HepG2 (cell line): Measurements from ENCODE around the gene TBC1D10B. TPM values are rescaled to one million over a fixed set of nuclear protein-coding genes. Genes with fewer than 3 reads are reported as not detected.

Experiments used
- ATAC-seq: fragments of 200-7000 bp; cut with Tn5 transposase; 3 replicates; pipeline ENCODE4 v1.9.1; 2020; ENCODE audit warnings: mild to moderate bottlenecking, moderate library complexity
- BruUV-seq: library from RNA; stranded (reverse); fragments of 400-500 nt; replicated peaks from 2 replicates; lab custom pipeline; 2021; lab: Mats Ljungman, UMichigan
- CTCF ChIA-PET: fragments of 300-600 bp; formaldehyde crosslinking; extraction: SDS; loops from one replicate; lab custom pipeline; 2021; ENCODE audit warnings: low total read pairs, inconsistent platforms, low intra/inter-chr PET ratio; lab: Yijun Ruan, JAX
- POLR2A ChIA-PET: fragments of 350-600 bp; sonication (Branson Sonifier 250); formaldehyde crosslinking; loops from one replicate; lab custom pipeline; 2020; ENCODE audit warnings: antibody characterized with exemption, inconsistent platforms; lab: Yijun Ruan, JAX
- DNase-seq: peaks from one replicate; pipeline ENCODE4 v3.0.0-alpha.2; 2015; ENCODE audit warnings: low spot score
- FAIRE-seq: peaks from 3 replicates; lab custom pipeline; 2011; peaks lifted over from hg19 to GRCh38; lab: Jason Lieb, UNC
- H2AFZ ChIP-seq: one replicate; pipeline ENCODE4 v1.6.1; 2011; ENCODE audit warnings: low read length, inconsistent platforms
- H3K27ac ChIP-seq: fragments of 300-600 bp; 3 replicates; pipeline ENCODE4 v1.8.0; 2011; ENCODE audit warnings: mixed run types, mild to moderate bottlenecking, mixed read lengths, low read length, inconsistent platforms; ENCODE audit not compliant: insufficient read depth; ENCODE audit errors: extremely low read length
- H3K27me3 ChIP-seq, 2 experiments: fragments of 200-600 bp in 1 of 2; 2 replicates in 1 of 2; 3 replicates in 1 of 2; pipeline versions ENCODE4 v1.6.0 to v1.8.0; 2011; ENCODE audit warnings: low read length in 2 of 2, mild to moderate bottlenecking in 2 of 2, moderate library complexity in 2 of 2, inconsistent platforms in 1 of 2; ENCODE audit not compliant: insufficient read depth in 2 of 2, control insufficient read depth in 1 of 2
- H3K36me3 ChIP-seq, 2 experiments: fragments of 200-600 bp in 1 of 2; replicated peaks in 1 of 2; 2 replicates in 1 of 2; 3 replicates in 1 of 2; pipeline versions ENCODE4 v1.5.1 to v1.8.0; 2011; ENCODE audit warnings: low read length in 2 of 2, inconsistent platforms in 1 of 2; ENCODE audit not compliant: insufficient read depth in 2 of 2, control insufficient read depth in 1 of 2
- H3K4me1 ChIP-seq: 2 replicates; pipeline ENCODE4 v1.5.1; 2012; ENCODE audit warnings: low read length, inconsistent platforms; ENCODE audit not compliant: insufficient read depth
- H3K4me2 ChIP-seq: 2 replicates; pipeline ENCODE4 v1.6.0; 2011; ENCODE audit warnings: low read depth, low read length, inconsistent platforms
- H3K4me3 ChIP-seq, 3 experiments: fragments of 200-600 bp in 1 of 3; sonication (generic), shearing (Covaris generic) in 1 of 3; replicated peaks in 1 of 3; 2 replicates each; pipeline ENCODE4 v1.5.1; 2011 to 2016; ENCODE audit warnings: low read length in 3 of 3, inconsistent platforms in 2 of 3, low read depth in 2 of 3, mild to moderate bottlenecking in 2 of 3, control low read depth in 1 of 3, mixed read lengths in 1 of 3; ENCODE audit not compliant: insufficient read depth in 1 of 3
- H3K79me2 ChIP-seq: one replicate; pipeline ENCODE4 v1.6.1; 2011; ENCODE audit warnings: low read length, inconsistent platforms; ENCODE audit not compliant: insufficient read depth
- H3K9ac ChIP-seq: 2 replicates; pipeline ENCODE4 v1.6.0; 2011; ENCODE audit warnings: mild to moderate bottlenecking, low read depth, low read length, inconsistent platforms; ENCODE audit not compliant: insufficient read depth
- H3K9me3 ChIP-seq: 2 replicates; pipeline ENCODE4 v1.5.1; 2012; ENCODE audit warnings: mild to moderate bottlenecking, low read length
- H4K20me1 ChIP-seq: 2 replicates; pipeline ENCODE4 v1.6.0; 2011; ENCODE audit warnings: inconsistent platforms, mild to moderate bottlenecking, low read length, moderate library complexity; ENCODE audit not compliant: insufficient read depth
- AGO1 ChIP-seq: fragments of 200-400 bp; formaldehyde crosslinking; IDR thresholded peaks from 2 replicates; pipeline ENCODE4 v1.6.1; 2017; ENCODE audit warnings: mild to moderate bottlenecking, low read depth, low read length, moderate library complexity; ENCODE audit not compliant: poor library complexity, severe bottlenecking
- ATF7 ChIP-seq, 2 experiments: fragments of 450-650 bp in 1 of 2; sonication (generic) in 1 of 2; formaldehyde crosslinking in 1 of 2; IDR thresholded peaks; 2 replicates each; pipeline versions ENCODE4 v1.4.0 to v1.6.1; 2016 to 2020; ENCODE audit warnings: antibody characterized with exemption in 1 of 2, mild to moderate bottlenecking in 1 of 2, missing genetic modification reagents in 1 of 2
- CAMTA2 ChIP-seq: sonication (generic); formaldehyde crosslinking; IDR thresholded peaks from 2 replicates; pipeline ENCODE4 v1.4.0; 2020; ENCODE audit warnings: mild to moderate bottlenecking, missing genetic modification reagents, borderline replicate concordance
- CBX2 ChIP-seq, 2 experiments: fragments of 200-600 bp in 1 of 2; sonication (generic); formaldehyde crosslinking in 1 of 2; IDR thresholded peaks; 2 replicates each; pipeline versions ENCODE4 v1.7.0 to v1.8.1; 2018 to 2022; ENCODE audit warnings: low read depth in 2 of 2, low read length in 1 of 2, mild to moderate bottlenecking in 1 of 2, missing genetic modification reagents in 1 of 2
- EEA1 ChIP-seq: sonication (generic); formaldehyde crosslinking; IDR thresholded peaks from 2 replicates; pipeline ENCODE4 v1.5.1; 2020; ENCODE audit warnings: mild to moderate bottlenecking, missing genetic modification reagents, borderline replicate concordance
- EED ChIP-seq: sonication (generic); formaldehyde crosslinking; IDR thresholded peaks from 2 replicates; pipeline ENCODE4 v1.5.0; 2020; ENCODE audit warnings: mild to moderate bottlenecking, missing genetic modification reagents
- KDM5A ChIP-seq: fragments of 200-600 bp; sonication (generic); IDR thresholded peaks from 2 replicates; pipeline ENCODE4 v1.7.0; 2018; ENCODE audit warnings: antibody characterized with exemption, mild to moderate bottlenecking, low read length, borderline replicate concordance
- KLF9 ChIP-seq: IDR thresholded peaks from 2 replicates; pipeline ENCODE4 v1.6.1; 2016; ENCODE audit warnings: low read depth
- NR2F1 ChIP-seq, 2 experiments: fragments of 450-650 bp in 1 of 2; formaldehyde crosslinking in 1 of 2; IDR thresholded peaks; 2 replicates each; pipeline versions ENCODE4 v1.5.0 to v1.6.1; 2016 to 2020; ENCODE audit warnings: mild to moderate bottlenecking in 1 of 2, missing compliant biosample characterization in 1 of 2, missing genetic modification reagents in 1 of 2, moderate library complexity in 1 of 2
- PAF1 ChIP-seq: IDR thresholded peaks from 2 replicates; pipeline ENCODE4 v1.6.1; 2016; ENCODE audit warnings: missing genetic modification reagents, missing compliant biosample characterization
- PRDM4 ChIP-seq: sonication (generic); formaldehyde crosslinking; IDR thresholded peaks from 2 replicates; pipeline ENCODE4 v1.9.0; 2021; ENCODE audit warnings: missing genetic modification reagents, borderline replicate concordance
- RFX1 ChIP-seq: fragments of 450-650 bp; IDR thresholded peaks from 2 replicates; pipeline ENCODE4 v1.6.1; 2017
- SP4 ChIP-seq: sonication (generic); formaldehyde crosslinking; IDR thresholded peaks from 2 replicates; pipeline ENCODE4 v1.8.1; 2023; ENCODE audit warnings: mild to moderate bottlenecking, missing genetic modification reagents
- TBL1XR1 ChIP-seq: fragments of 150-350 bp; IDR thresholded peaks from 2 replicates; pipeline ENCODE4 v1.6.1; 2014; ENCODE audit warnings: borderline replicate concordance, low read length; ENCODE audit not compliant: partially characterized antibody
- ZFP1 ChIP-seq: IDR thresholded peaks from 2 replicates; pipeline ENCODE4 v1.6.1; 2016
- ZFP36 ChIP-seq: fragments of 150-350 bp; IDR thresholded peaks from 2 replicates; pipeline ENCODE4 v1.6.1; 2018; ENCODE audit warnings: borderline replicate concordance, low read length, low read depth; ENCODE audit not compliant: partially characterized antibody
- ZNF160 ChIP-seq: sonication (generic); formaldehyde crosslinking; IDR thresholded peaks from 2 replicates; pipeline ENCODE4 v1.8.0; 2022; ENCODE audit warnings: mild to moderate bottlenecking, inconsistent platforms, missing genetic modification reagents
- ZNF18 ChIP-seq: sonication (generic); formaldehyde crosslinking; IDR thresholded peaks from 2 replicates; pipeline ENCODE4 v1.8.0; 2022; ENCODE audit warnings: mild to moderate bottlenecking, missing genetic modification reagents; ENCODE audit not compliant: insufficient replicate concordance
- ZNF44 ChIP-seq: sonication (generic); formaldehyde crosslinking; IDR thresholded peaks from 2 replicates; pipeline ENCODE4 v1.5.1; 2020; ENCODE audit warnings: mild to moderate bottlenecking, missing genetic modification reagents
- ZNF484 ChIP-seq: sonication (generic); formaldehyde crosslinking; IDR thresholded peaks from 2 replicates; pipeline ENCODE4 v1.5.1; 2020; ENCODE audit warnings: mild to moderate bottlenecking, low read depth, missing genetic modification reagents, borderline replicate concordance
- ZNF782 ChIP-seq: sonication (generic); formaldehyde crosslinking; IDR thresholded peaks from 2 replicates; pipeline ENCODE4 v1.4.0; 2020; ENCODE audit warnings: missing genetic modification reagents, mild to moderate bottlenecking, borderline replicate concordance
- WGBS: methylation state at CpG from one replicate; pipeline ENCODE4 v1.1.6; 2017; ENCODE audit warnings: low lambda C conversion rate; 5-methylcytosine and 5-hydroxymethylcytosine counted together
- in situ Hi-C: cut with HindIII; loops from 2 replicates; pipeline ENCODE4 v1.10.0; 2017; ENCODE audit warnings: low pct_unique_long_range_greater_than_20kb; ENCODE audit not compliant: extremely low pct_ligation_motif_present
- intact Hi-C: fragments of 100-400 bp; cut with micrococcal nuclease; formaldehyde crosslinking; loops from one replicate; pipeline ENCODE4 v1.10.0; 2022; ENCODE audit not compliant: unreplicated experiment
- polyA plus RNA-seq, 8 experiments: library from polyadenylated mRNA; depleted of rRNA in 3 of 8; stranded (reverse) in 7 of 8; unstranded in 1 of 8; fragments of >200 nt; fragmentation: Illumina TruSeq in 4 of 8; extraction: Trizol in 4 of 8; gene quantifications; 2 replicates each; pipeline versions ENCODE4 v1.2.1 to v1.2.3, GENCODE V29; 2011 to 2016; ENCODE audit warnings: low read depth in 4 of 8, missing spikeins in 1 of 8, mixed read lengths in 1 of 8; ENCODE audit not compliant: insufficient read depth in 1 of 8
- total RNA-seq, 5 experiments: library from RNA; depleted of rRNA; stranded (reverse); fragments of >200 nt; fragmentation: Illumina TruSeq; extraction: Trizol; gene quantifications; 2 replicates each; pipeline ENCODE4 v1.2.3, GENCODE V29; 2016; ENCODE audit warnings: low read depth in 1 of 5

The TBC1D10B gene
- total and polyA plus RNA-seq, 2 of the 13 experiments (the other 11 are each of a cell fraction or from before 2014, with no cell fraction given) = 15.7 to 24.8 TPM

GRCh38 chr16:30379158-30379783 lies 9.0 kb upstream of the TBC1D10B start:
- WGBS = 29% methylated on average over 24 of the region's 27 CpGs
- H3K79me2 ChIP-seq = peaks cover 2% of the 10 kb centered on the region
- DNase-seq (no peak), FAIRE-seq (no peak), ATAC-seq (no peak)
- ChIA-PET CTCF (no interaction called here), POLR2A (interaction anchor here (0.8 to 1.5 kb wide), 3 partner anchors 16 to 26 kb away, joined by 3 to 6 read pairs (median 5); partner anchors contain the start of gene ZNF48)
- H3K4me3 ChIP-seq = peak overlapping the region; percentile 71 to 97 (median 80)
- H2AFZ ChIP-seq = no peak overlapping the region
- no peaks in the 10 kb centered on the region for H3K27me3 ChIP-seq
- no TSS peak for BruUV-seq
- peaks cover 52% of the 10 kb centered on the region for H3K4me1 ChIP-seq
- peak overlapping the region; percentile 97 for H3K4me2 ChIP-seq
- intact Hi-C loops (loop anchor here (2.0 kb wide), 1 partner anchor 56 kb away; no protein-coding TSS in a partner anchor), in situ Hi-C loops (no loop called here)
- no peaks in the 10 kb centered on the region for H3K9me3 ChIP-seq
- no peaks in the 10 kb centered on the region for H3K36me3 ChIP-seq
- H4K20me1 ChIP-seq = no peaks in the 10 kb centered on the region
- H3K9ac ChIP-seq = peak overlapping the region; percentile 78
- H3K27ac ChIP-seq = peak overlapping the region; percentile 90
- TF ChIP-seq ZNF782 (CRISPR knock-in tag) (no peak), ZNF160 (CRISPR knock-in tag) (no peak; the same call in 1 of the 2 replicates), SP4 (CRISPR knock-in tag) (peak; percentile 36; the same call in 1 of the 2 replicates), EED (CRISPR knock-in tag) (0 out of 2 replicates have a peak, but pooled peaks have one; percentile 54), CAMTA2 (CRISPR knock-in tag) (no peak; the same call in 1 of the 2 replicates), KLF9 (CRISPR knock-in tag) (no peak), ZNF44 (CRISPR knock-in tag) (no peak), ZNF484 (CRISPR knock-in tag) (no peak), ATF7 (IDR thresholded peaks at IDR 0.05) (no peak), ATF7 (CRISPR knock-in tag; IDR thresholded peaks at IDR 0.05) (no peak), KDM5A (no peak), PRDM4 (no peak), ZFP36 (no peak), RFX1 (no peak), AGO1 (no peak), ZFP1 (CRISPR knock-in tag) (no peak), PAF1 (CRISPR knock-in tag) (no peak), EEA1 (CRISPR knock-in tag) (peak; percentile 87), NR2F1 (CRISPR knock-in tag; IDR thresholded peaks at IDR 0.05) (no peak), TBL1XR1 (no peak), ZNF18 (peak; percentile 2), CBX2 (IDR thresholded peaks at IDR 0.05; ENCODE audit: low read depth, low read length) (no peak), CBX2 (CRISPR knock-in tag; IDR thresholded peaks at IDR 0.05; ENCODE audit: low read depth) (no peak)
